ENCODE measurements around the gene FTH1. TPM values are rescaled to one million over a fixed set of nuclear protein-coding genes. Genes with fewer than 3 reads are reported as not detected.

The FTH1 gene
- total RNA-seq, 1 donor from 2014 or later = 4,616 TPM

DNA sequence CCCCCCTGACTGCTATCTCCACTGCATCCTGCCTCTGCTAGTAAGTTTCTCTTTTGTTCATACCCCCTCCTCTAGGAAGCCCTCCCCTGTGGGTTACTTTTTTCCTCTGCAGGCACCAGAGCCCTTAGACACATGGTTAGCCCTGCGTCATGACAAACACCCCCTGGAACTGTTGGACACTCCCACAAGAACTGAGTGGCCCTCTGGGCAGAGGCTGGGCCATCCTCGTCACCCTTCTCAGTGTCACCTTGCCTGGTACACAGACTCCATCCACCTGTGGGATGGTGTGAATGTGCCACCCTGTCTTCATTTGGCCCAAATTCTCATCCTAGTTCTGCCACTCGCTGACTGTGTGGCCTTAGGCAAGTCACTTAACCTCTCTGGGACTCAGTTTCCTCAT, 46.0 kb downstream of the FTH1 start:
- Histone ChIP-seq H3K9me3 (no peaks in the 10 kb centered on the region), H3K4me1 (peaks cover 39% of the 10 kb centered on the region), H3K27me3 (ENCODE audit: low read depth) (peaks cover 24% of the 10 kb centered on the region), H3K4me3 (no peak overlapping the region), H3K27ac (no peak overlapping the region), H3K36me3 (no peaks in the 10 kb centered on the region)
- TF ChIP-seq, protein P1, sequence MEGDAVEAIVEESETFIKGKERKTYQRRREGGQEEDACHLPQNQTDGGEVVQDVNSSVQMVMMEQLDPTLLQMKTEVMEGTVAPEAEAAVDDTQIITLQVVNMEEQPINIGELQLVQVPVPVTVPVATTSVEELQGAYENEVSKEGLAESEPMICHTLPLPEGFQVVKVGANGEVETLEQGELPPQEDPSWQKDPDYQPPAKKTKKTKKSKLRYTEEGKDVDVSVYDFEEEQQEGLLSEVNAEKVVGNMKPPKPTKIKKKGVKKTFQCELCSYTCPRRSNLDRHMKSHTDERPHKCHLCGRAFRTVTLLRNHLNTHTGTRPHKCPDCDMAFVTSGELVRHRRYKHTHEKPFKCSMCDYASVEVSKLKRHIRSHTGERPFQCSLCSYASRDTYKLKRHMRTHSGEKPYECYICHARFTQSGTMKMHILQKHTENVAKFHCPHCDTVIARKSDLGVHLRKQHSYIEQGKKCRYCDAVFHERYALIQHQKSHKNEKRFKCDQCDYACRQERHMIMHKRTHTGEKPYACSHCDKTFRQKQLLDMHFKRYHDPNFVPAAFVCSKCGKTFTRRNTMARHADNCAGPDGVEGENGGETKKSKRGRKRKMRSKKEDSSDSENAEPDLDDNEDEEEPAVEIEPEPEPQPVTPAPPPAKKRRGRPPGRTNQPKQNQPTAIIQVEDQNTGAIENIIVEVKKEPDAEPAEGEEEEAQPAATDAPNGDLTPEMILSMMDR (IDR thresholded peaks at IDR 0.05) = no peak
- intact Hi-C loops (cut with DNase I) = no loop called here
- DNase-seq (no peak), ATAC-seq (no peak)

DNA sequence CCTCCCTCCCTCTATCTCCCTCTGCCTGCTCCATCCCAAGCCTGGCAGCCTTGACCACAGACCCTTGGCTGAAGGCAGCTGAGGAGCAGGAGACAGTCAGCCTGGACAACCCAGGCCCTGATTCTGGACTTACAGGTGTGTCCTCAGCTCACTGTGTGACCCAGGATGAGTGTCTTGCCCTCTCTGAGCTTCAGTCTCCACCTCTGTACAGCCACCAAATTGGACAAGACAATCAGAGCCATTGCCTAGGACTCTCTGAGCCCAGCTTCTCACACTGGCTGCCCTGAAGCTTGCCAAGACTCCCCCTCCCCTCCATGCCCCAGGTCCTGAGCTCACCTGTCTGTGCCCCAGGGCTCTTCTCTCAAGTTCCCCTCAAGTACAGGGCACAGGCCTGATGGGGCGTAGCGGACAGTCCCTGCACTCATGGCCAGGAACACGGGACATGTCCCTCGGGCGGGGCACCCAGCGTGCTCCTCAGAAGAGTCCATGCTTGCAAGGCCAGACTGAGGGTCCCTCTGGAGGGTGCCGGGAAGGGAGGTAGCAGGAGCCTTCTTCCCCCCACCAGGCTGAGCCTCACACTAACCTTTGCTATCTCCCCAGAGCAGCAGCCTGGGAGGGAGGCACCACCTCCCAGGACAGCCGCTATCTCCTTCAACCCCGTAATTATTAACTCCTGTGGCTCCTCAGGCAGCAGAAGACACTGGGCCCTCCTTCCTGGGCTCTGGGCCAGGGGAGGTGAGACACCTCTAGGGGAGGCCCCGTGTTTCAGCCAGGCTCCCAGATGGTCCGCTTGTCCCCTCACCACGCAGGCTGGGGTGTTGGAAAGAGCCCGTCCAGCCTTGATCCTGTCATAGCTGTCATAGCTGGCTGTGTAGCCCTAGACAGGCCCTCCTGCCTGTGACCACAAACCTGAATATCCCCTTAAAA, 47.5 kb downstream of the FTH1 start:
- intact Hi-C loops (cut with DNase I) = no loop called here
- Histone ChIP-seq H3K9me3 (no peaks in the 10 kb centered on the region), H3K27ac (peak overlapping the region; percentile 56), H3K4me1 (peaks cover 39% of the 10 kb centered on the region), H3K4me3 (no peak overlapping the region), H3K36me3 (no peaks in the 10 kb centered on the region), H3K27me3 (ENCODE audit: low read depth) (peaks cover 28% of the 10 kb centered on the region)
- TF ChIP-seq, protein P1 (IDR thresholded peaks at IDR 0.05) = no peak
- no peak for DNase-seq
- ATAC-seq = no peak

DNA sequence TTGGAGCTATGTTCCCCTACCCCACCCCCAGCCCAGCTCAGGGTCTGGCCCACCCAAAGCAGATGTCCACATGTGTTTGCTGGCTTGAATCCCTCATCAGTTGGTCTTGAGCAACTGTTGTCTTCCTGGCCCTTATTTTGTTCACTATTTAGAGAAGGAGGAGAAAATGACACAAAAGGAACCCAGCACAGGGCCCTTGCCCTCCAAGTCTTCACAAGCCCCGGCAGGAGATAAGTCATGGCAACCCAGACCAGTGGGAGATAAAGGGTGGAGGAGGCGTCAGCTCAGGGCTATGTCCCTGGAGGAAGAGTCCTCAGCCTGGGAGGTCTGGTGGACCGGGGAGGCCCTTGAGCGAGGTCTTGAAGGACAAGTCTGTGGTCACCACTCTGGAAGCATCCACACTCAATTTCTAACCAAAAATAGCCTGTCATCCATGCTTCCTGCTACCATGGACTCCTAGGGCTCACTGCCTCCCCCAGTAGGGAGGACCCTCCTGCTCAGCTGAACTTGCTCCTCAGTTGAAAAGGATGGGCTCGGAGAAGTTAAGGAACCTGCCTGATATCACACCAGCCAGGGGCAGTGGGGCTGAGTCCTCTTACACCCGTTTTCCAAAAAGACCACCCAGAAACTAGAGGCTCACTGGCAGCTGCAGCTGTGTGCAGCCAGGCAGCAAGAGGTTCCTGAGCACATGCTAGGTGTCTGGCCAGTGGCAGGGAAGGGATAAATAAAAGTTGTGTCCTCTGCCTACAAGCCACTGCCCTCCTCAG, 48.3 kb downstream of the FTH1 start:
- Histone ChIP-seq H3K36me3 (no peaks in the 10 kb centered on the region), H3K27ac (peak overlapping the region; percentile 56), H3K27me3 (ENCODE audit: low read depth) (peaks cover 28% of the 10 kb centered on the region), H3K9me3 (no peaks in the 10 kb centered on the region), H3K4me3 (no peak overlapping the region), H3K4me1 (peaks cover 36% of the 10 kb centered on the region)
- intact Hi-C loops (cut with DNase I) = no loop called here
- ATAC-seq (no peak), DNase-seq (no peak)
- TF ChIP-seq, protein P1 (IDR thresholded peaks at IDR 0.05) = no peak

DNA sequence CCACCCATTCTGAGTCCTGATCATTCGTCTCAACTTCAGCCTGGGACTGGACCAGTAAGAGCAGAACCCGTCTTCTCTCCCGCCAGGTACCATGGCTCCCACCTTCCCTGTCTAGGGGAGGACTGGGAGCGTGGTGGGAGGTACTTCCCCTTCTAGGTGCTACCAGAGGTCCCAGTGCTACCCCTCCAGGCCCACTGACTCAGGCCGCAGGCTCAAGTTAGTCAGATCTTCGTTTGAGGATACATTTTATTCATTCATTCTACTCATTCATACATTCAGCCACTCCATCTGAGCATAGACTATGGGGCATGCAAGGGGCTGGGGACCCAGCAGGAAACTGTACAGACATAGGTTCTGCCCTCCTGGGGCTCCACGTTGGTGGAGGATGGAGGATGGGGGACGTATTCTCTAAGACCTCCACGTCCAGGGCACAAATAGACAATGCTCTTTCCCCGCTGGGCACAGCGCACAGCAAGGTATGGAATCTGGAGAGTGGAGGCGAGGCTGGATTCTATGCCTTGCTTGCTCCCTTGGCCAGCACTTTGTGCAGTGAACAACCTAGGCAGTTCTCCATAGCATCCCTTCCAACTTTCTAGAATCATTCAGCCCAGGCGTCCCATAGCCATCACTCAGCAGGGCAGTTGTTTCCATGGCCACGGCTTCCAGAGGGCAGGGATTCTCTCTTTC, 49.0 kb downstream of the FTH1 start:
- no peak for ATAC-seq
- TF ChIP-seq, protein P1 (IDR thresholded peaks at IDR 0.05) = no peak
- intact Hi-C loops (cut with DNase I) = no loop called here
- peaks cover 29% of the 10 kb centered on the region for H3K4me1 ChIP-seq
- peaks cover 28% of the 10 kb centered on the region for H3K27me3 ChIP-seq (ENCODE audit: low read depth)
- no peaks in the 10 kb centered on the region for H3K36me3 ChIP-seq
- H3K27ac ChIP-seq = peak overlapping the region; percentile 56
- H3K4me3 ChIP-seq = no peak overlapping the region
- DNase-seq = no peak
- no peaks in the 10 kb centered on the region for H3K9me3 ChIP-seq

All from lower lobe of right lung (tissue), 2 donors.